Bladder microvascular endothelial cell (primary cell): ENCODE results near the gene ARHGAP20. TPM values are rescaled to one million over a fixed set of nuclear protein-coding genes. Genes with fewer than 3 reads are reported as not detected.

Experiments used
- total RNA-seq: library from RNA; depleted of rRNA; stranded (reverse); fragments of >200 nt; gene quantifications from 2 replicates; pipeline ENCODE4 v1.2.3, GENCODE V29; 2014

ARHGAP20 gene
- 0.16 and 0.50 TPM in 2 replicates for total RNA-seq

GRCh38 chr11:110711776-110712658, at the start of gene ARHGAP20:
Gene ARHGAP20 (minus strand): TSS chr11:110712437. CDS start chr11:110712231, 206 bp downstream.

